WTC11 (cell line): ENCODE results near the gene OPTN.

ENCODE experiments used
- AR ChIP-seq: fragments of 250-450 bp; sonication (Bioruptor Pico); IDR thresholded peaks from 2 replicates; pipeline ENCODE4 v1.9.0; 2021; ENCODE audit warnings: mild to moderate bottlenecking
- TEAD4 ChIP-seq: sonication (generic); formaldehyde crosslinking; IDR thresholded peaks from 2 replicates; pipeline ENCODE4 v1.8.0; 2022; ENCODE audit warnings: mild to moderate bottlenecking, missing genetic modification reagents

- TF ChIP-seq AR (CRISPR knock-in tag): no peak
- TF ChIP-seq TEAD4 (CRISPR knock-in tag): no peak
Observed at GRCh38 chr10:13095094-13095493, 4.9 kb upstream of the OPTN start.
